Hepatocyte (in vitro differentiated cells): ENCODE data around the gene GTSF1L.

Experiments
- CTCF ChIP-seq: fragments of 200-600 bp; sonication (generic); IDR thresholded peaks from 2 replicates; pipeline ENCODE4 v1.5.1; 2016; ENCODE audit warnings: antibody characterized with exemption, mild to moderate bottlenecking; ENCODE audit not compliant: poor library complexity
- EZH2 ChIP-seq: fragments of 200-600 bp; sonication (generic); IDR thresholded peaks from 2 replicates; pipeline ENCODE4 v1.6.1; 2016; ENCODE audit warnings: antibody characterized with exemption, mild to moderate bottlenecking, borderline replicate concordance

- TF ChIP-seq EZH2 (no peak), CTCF (no peak)
These were observed 39.6 kb upstream of the GTSF1L start for GRCh38 chr20:43766385-43766784.
